ENCODE data around the gene CHSY1.
A peak's percentile ranks its signal among the peaks of the same experiment; 100 is the strongest.
"Not testable (repeated sequence)": the region's sequence is repeated elsewhere in the genome, so short reads cannot be mapped to it uniquely, and the experiment has no call there.

CHSY1 gene, protein sequence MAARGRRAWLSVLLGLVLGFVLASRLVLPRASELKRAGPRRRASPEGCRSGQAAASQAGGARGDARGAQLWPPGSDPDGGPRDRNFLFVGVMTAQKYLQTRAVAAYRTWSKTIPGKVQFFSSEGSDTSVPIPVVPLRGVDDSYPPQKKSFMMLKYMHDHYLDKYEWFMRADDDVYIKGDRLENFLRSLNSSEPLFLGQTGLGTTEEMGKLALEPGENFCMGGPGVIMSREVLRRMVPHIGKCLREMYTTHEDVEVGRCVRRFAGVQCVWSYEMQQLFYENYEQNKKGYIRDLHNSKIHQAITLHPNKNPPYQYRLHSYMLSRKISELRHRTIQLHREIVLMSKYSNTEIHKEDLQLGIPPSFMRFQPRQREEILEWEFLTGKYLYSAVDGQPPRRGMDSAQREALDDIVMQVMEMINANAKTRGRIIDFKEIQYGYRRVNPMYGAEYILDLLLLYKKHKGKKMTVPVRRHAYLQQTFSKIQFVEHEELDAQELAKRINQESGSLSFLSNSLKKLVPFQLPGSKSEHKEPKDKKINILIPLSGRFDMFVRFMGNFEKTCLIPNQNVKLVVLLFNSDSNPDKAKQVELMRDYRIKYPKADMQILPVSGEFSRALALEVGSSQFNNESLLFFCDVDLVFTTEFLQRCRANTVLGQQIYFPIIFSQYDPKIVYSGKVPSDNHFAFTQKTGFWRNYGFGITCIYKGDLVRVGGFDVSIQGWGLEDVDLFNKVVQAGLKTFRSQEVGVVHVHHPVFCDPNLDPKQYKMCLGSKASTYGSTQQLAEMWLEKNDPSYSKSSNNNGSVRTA

DNA sequence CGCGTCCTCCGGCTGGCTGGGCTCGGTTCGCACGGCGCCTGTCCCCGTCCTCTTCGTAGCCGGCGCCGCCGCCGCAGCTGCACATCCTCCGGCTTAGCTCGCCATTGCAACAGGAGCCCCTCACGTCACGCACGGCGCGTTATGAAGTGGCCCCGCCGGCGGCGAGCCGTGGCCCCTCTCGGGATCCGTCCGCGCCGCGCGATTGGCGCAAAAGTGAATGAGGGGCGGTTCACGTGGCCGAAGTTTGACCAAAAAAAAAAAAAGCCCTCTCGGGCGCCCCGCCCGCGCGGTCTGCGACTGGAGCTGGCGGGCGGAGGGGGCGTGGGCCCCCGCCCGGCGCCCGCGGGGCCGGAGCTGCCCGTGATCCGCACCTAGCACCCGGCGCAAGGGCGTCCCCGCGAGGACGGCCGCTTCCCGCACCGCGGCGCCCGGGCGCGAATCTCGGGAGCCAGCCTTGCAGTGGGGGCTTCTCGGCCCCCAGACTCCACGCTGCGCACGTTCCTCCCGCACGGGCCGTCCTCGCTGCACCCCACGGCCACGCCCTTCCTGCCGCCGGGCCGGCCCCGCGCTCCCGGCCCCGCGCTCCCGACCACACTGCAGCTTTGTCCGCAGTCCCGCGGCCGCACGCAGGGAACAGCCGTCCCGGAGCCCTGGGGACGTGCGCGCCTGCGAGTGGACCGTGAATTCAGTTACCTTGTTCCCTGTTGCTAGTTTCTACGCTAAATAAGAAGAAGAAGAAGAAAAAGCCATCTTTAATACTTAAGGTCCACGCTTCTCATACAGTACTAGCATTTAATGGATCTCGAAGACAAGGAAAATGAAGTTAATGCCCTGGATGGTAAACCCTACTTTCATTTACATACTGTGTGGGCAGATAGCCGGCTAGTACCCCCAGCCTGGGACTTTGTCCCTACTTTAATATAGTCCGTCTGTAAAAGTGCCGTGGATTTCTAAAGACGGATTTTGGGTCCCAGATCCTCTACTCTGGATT lies at the start of gene CHSY1:
CHSY1 (minus strand) TSS at position 219 of the 991 bp plus-strand sequence. CDS start 592 bp downstream, outside the sequence.
- DNase-seq, result peak; percentile 87

DNA sequence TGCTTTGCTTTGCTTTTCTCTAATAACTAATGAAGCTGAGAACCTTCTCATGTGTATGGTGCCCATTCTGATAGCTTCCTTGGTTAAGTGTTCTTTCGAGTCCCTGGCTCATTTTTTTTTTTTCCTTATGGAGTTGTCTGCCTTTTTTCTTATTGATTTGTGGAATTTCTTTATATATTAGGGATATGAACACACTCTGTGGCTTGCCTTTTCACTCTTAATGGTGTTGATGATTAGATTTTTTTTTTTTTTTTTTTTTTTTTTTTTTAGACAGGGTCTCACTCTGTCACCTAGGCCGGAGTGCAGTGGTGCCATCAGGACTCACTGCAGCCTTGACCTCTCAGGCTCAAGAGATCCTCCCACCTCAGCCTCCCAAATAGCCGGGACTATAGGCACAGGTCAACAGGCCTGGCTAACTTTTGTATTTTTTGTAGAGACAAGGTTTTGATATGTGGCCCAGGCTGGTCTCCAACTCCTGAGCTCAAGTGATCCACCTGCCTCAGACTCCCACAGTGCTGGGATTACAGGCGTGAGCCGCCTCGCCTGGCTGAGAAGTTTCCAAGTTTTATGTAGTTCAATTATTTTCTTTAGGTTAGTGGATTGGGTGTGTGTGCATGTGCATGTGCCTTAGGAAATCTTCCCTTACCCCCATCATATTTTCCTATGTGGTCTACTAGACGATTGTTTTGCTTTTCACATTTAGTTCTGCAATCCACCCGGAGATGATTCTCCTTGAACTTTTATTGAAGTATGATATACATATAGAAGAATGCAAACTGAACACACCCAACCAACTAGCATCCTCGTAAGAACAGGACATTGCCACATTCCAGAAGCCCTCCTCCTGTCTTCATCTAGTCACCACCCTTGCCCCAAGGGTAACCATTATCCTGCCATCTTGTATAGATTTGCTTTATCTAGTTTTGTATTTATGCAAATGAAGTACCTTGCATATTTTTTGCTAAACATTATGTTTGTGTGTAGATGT lies 44.9 kb upstream of the CHSY1 start:
- no peak for DNase-seq

DNA sequence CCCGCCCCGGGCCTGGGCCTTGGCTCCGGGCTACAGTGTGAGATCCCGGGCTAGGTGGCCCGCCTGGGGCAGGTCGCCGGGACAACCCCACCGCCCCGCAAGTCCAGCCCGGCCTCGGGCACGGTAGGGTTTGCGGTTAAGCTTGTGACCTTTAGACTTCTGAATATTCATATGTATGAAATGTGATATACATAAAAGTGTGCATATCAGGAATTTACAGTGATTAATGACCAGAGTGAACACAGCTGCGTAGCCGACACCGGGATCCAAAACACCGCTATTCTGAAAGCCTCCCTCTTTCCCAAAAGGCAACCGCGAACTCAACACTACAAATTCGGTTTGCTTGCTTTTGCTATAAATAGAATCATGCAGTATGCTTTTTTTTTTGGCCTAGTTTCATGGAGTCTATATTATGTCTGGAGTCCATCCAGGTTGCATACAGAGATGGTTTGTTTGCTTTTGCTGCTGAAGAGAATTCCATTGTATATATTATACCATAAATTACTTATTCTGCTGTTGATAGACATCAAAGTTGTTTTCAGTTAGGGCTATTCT lies 43.8 kb upstream of the CHSY1 start:
- no peak for DNase-seq

DNA sequence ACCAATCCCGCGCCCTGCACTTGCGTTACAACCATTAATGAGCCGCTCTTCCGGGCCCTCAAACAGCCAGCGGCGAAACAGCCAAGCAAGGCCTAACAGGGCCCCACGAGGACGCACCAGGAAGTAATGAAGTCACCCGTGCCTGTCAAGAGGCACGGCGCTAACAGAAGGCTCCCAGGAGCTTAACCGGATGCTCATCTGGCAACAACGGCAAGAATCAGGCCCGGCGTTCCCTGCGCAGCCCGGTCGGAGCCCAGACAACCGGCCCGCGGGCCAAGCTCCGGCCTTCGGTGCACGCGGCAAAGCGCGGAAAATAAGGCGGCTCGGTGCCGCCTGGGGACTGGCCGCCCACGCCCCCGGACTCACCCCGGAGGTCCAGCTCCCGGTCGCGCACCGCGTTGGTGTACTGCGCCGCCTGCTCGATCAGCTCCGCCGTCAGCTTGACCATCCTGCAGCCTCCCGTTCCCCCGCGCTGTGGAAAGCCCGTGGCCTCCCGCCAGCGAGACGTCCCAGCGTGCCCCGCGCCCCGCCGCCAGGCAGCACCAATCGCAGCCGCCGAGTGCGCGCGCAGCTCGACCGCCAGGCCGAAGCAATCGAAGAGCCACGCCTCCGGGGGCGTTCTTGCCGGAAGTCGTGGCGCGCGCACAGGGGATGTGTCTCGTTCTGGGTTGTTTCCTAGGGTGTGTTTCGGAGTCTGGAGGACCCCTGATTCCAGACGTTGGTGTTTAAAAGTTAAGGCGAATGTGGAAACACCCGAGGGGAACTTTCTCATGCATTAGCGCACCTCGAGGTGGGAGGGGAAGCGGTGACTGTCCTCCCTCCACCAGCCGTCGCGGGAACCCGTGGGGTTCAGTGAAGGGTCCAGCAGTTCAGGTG lies 43.1 kb upstream of the CHSY1 start, which contains the start of gene SNRPA1:
SNRPA1 (minus strand) TSS at position 518 of the 876 bp plus-strand sequence; CDS start at position 448, 70 bp downstream.
- peak; percentile 98 for DNase-seq

DNA sequence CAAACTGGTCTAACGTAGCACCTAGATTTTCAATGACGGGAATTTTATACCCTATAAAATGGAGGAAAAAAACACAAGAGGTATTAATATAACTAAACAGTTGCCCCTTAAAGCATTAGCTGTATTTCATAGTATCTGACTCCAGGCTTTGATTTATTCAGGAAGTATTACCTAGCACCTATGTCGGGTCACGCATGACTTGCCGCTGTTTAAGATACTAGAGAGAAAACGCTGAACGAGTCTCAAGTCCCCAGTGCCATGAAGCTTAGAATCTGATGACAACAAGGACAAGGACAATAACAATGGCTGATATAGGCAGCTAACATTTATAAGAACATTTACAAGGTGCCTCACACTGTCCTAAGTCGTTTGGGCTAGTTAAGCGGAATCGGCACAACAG lies 41.3 kb upstream of the CHSY1 start:
- no peak for DNase-seq

DNA sequence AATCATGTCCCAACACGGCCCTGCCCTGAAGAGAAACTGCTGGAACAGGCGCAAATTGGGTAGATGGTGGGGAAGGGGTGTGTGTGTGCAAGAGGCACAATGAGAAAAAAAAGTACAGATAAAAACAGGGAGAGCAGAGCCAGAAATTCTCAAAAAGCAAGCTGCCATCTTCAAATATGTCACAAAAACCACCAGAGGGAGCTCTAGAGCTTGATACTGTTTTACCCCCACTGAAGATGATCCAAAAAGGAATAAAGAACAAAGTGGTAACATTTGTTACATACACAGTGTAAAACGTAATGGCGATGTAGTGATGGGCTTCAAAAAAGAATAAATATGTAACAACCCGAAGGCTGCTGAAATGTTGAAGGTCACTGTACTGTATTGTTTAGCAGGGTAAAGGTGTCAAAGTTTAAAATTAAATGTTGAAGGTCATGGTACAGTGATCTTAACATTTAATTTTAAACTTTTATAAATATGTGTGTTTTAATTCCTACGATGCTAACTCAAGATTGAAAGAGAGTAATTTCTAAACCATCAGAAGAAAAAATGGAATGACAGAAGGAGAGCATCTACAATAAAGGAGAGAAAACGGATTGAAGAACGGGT lies 37.2 kb upstream of the CHSY1 start:
- DNase-seq, result no peak

DNA sequence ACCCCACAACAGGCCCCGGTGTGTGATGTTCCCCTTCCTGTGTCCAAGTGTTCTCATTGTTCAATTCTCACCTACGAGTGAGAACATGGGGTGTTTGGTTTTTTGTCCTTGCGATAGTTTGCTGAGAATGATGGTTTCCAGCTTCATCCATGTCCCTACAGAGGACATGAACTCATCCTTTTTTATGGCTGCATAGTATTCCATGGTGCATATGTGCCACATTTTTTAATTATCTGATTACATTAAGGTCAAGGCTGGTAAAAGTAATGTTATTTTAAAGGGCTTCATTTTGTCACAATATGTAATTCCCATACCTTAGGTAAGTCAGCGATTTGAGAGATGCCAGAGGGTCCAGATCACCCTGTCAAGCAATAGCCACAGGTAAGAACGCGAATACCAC lies 35.5 kb upstream of the CHSY1 start:
- not testable (repeated sequence) for DNase-seq

DNA sequence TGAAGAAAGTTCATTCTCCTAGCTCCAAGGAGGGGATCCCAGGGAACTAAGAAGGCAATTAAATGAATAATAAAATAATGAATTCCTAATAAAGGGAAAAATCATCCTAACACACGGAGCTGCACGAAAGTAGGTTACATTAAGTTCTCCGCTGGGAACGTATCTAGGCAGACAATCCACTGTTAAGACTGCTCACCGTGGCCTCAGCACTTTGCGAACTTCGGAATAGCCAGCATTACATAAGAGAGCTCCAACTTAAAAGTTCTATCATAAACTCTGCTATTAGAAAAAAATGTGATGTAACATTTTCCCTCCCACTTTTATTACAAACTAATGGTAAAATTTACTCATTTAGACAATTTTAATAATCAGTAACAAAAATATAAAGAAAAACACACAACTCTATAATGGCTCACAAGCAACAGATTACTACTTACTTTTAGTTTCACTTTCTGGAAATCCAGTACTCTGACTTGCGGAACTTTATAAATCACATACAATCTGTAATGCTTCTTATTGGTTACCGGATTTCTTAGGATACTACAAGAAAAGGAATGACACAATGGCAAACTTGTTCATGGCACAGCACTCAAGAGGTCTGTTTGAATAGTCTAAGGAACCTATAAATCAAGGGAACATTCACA lies 34.7 kb upstream of the CHSY1 start:
- no peak for DNase-seq

DNA sequence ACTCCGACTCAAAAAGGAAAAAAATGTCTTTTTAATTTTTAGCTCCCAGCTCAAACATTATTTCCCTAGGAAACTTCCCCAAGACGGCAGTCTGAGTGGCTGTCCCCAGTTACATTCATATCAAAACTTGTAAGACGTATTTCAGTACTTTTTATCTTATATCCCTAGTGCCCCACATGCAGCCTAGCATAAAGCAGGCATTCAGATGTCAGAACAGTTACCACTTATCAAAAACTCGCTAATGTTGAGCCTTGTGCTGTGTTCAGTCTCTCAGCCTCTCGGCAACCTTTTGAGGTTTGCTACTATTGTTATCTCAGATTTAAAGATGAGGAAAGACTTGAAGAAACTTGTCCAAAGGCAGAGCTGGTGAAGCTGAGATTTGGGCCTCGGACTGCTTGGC lies 32.1 kb upstream of the CHSY1 start:
- DNase-seq, result no peak

DNA sequence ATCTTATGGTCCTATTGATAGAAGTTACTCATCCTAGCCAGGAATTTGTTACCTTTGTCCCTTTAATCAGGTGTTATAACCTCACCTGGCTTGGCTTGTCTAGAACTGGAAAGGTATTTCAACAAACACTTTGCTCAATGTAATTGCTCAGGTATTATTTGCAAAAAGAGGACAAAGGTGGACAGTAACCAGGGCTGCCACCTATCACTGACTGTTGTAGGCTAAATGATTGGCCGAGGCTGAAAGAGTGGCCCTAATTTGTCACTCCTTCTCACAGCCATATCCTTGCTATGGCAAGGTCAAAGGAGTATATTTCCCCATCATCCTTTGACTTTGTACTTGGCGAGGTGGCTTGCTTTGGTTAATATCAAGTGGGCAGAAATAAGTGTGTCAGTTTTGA lies 28.2 kb upstream of the CHSY1 start:
- no peak for DNase-seq

DNA sequence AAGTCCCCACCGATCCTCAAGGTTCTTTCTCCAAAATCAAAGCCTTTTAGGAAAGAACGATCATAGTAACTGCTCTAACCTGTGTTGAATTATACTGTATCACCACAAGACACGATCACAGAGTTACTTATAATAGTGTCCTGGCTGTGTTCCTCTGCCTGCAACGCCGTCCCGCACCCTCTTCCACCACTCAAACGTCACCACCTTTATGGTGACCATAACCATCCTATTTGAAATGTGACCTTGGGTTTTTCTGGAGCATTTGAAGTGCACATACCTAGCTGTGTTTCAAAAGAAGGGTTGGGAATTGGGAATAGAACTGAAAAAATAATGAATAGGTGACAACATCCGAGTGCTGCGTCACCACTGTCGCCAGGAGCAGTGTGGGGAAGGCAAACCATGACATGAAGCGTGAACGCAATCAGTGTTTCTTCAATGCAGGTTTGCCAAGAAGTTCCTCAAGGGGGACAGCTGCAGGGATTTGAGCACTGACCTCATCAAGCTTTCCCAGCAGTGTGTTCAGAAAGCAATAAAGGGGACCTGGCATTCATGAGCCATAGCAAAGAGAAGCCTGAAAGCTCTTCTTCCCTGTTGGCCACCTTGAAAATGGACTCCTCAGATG lies 26.2 kb upstream of the CHSY1 start:
- DNase-seq, result no peak

DNA sequence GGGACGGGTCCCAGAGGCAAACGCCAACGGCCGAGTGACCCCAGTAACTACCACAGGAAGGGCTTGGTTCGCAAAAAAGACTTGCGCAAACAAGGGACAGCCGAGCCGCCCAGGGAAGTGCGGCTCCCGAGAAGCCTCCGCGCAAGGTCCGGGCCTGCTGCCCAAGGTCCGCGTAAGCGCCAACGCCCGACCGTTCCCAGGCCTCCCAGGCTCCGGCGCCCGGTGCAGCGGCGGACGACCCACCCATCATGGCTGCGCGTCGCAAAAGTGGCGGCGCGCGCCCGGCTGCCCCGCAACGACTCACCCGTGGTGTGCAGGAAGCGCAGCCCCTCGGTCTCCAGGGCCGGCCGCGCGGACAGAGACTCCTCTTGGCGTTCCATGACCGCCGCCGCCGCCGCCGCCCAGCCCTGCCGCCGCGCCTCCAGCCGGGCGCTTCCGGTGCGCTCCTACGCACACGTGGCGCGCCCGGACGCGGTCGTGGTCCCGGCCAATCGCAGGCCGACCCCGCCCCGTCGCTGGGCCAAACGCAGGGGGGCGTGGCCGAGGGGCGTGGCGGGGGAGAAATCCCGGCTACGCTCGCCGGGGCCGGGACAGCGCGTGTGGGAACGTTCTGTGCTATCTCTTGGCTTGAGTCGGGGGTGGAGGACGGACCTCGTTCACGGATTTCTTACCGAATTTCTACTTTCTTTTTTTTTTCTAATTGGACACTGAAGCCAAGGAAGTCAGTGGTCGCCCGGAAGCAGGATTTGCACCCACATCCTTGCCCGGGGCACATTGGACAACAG lies 25.4 kb upstream of the CHSY1 start, which contains the start of gene SELENOS:
SELENOS (minus strand) TSS at position 448 of the 785 bp plus-strand sequence; CDS start at position 380, 68 bp downstream.
- DNase-seq, result peak; percentile 90

DNA sequence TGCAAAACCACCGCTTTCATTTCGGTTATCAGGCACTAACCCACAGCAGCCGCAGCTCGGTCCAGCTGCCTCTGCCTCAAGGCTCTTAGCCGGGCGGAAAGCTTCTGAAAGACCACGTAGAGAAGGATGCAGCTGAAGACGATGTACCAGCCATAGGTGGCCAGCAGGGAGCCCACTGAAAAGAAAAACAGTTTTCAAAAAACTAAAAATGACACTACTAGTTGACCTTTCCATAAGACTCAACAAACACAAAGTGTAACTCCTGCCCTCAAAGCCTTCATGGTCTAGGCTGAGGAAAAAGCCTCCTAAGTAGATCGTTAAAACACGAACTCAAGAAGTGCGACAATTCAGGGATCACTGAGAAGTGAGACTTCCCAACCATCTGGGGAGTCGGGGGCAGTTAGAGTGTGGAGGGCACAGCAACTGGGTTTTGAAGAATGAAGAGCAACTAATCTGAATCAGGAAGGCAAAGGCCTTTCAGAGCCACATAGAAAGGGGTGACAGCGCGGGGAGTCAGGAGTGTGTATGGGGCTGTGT lies 24.7 kb upstream of the CHSY1 start:
- DNase-seq, result no peak

DNA sequence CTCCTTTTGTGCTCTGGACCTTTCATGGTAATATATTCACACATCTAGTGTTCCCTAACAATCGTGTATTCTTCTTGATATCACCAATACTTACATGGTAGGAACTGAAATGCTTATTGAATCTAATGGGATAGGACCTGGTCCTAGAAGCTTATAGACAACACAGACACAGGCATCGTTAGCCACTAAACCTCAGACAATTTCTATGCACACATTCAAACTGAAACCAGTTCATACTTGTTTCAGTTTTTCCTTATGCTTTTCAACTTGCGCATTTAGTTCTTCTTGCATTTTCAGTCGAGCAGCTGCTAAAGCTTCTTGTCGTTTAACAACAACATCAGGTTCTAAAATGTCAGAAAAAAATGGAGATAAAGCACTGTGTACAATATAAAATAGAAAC lies 23.2 kb upstream of the CHSY1 start:
- no peak for DNase-seq

DNA sequence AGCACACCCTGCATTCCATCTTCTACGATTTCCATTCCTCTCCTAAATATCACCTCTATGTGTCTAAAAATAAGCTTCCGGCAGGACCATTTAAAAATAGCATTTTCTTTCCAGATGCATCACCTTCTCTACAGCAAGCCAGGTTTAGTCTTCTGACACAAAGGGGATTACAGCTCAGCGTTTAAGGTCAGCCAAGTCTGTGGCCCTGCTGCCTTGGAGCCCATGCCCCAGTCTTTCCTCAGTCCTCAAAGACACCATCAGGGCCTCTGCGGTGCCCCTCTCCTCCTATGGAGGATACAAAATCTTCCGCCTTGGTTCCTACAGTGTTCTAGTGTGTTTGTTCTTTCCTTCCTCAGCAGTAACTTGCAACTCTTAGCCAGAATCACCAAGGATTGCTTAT lies 21.7 kb upstream of the CHSY1 start:
- no peak for DNase-seq

DNA sequence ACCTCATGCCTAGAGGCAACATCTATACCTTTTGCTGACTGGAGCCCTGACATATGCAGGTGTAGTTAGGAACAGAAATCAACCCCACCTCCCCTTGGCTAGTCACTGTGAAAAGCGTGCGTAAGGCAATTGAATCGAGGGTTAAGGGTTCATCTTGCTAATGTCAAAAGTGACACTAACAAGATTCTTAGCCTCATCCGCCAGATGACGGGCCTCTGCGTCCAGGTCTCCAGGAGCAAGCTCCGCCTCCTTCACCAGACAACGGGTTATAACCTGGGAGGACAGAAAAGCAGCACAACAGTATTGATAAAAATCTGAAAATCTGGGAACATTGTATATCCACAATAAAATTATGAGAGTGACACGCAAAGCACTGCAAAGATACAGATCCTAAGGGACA lies 20.7 kb upstream of the CHSY1 start:
- DNase-seq, result no peak

DNA sequence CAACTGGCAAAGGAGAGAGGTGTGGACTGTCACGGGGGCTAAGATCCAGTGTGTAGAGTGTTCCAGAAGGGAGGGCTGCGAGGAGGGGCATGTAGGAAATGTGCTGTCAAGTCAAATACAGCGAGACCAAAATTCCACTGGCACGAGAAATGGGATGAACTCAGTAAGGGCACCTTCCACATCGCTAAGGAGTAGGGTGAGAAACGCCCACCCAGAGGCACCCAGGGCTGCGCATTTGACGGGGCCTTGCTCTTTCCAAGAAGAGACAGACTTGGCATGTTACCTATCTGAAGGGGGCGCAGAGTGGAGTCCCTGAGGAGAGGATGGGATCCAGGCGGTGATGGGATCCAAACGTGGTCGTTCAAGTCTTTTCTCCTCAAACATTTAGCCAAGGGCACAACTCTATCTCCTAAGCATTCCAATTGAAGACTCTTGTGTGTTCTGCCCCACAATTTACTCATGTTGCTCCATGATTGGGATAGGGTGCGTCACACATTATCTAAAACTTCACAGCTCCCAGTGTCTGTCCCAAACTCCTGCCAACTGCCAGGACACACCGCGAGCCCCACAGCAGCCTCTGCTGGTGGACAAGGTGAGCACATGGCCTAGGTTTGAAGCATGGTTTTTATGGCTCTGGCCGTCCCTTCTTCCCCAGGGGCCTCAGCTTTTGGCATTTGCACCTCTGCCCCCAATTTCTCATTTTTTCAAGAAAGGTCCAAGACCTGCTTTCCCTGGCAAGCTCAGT lies 17.8 kb upstream of the CHSY1 start:
- no peak for DNase-seq

All from activated CD8-positive, alpha-beta memory T cell treated with anti-CD3 and anti-CD28 coated beads, Interleukin-2, amount 50 U/mL, for 4 hours (primary cell).